IgD-negative memory B cell (primary cell): ENCODE data around the gene OS9. TPM values are rescaled to one million over a fixed set of nuclear protein-coding genes. Genes with fewer than 3 reads are reported as not detected.
A peak's percentile ranks its signal among the peaks of the same experiment; 100 is the strongest.

Experiments
- H3K27ac Mint-ChIP-seq, 3 donors: one replicate each; pipeline ENCODE4 v1.8.0; 2020 to 2022; ENCODE audit warnings: mild to moderate bottlenecking in 3 of 3, mixed read lengths in 3 of 3, moderate library complexity in 1 of 3
- H3K27me3 Mint-ChIP-seq: one replicate; pipeline ENCODE4 v1.8.0; 2021; ENCODE audit warnings: mixed read lengths
- H3K36me3 Mint-ChIP-seq: one replicate; pipeline ENCODE4 v1.8.0; 2020; ENCODE audit warnings: mild to moderate bottlenecking, mixed read lengths
- H3K4me1 Mint-ChIP-seq, 3 donors: one replicate each; pipeline ENCODE4 v1.8.0; 2020 to 2022; ENCODE audit warnings: mixed read lengths in 3 of 3, mild to moderate bottlenecking in 1 of 3
- H3K4me3 Mint-ChIP-seq, 4 donors: one replicate each; pipeline ENCODE4 v1.8.0; 2020 to 2022; ENCODE audit warnings: mild to moderate bottlenecking in 4 of 4, mixed read lengths in 4 of 4, moderate library complexity in 3 of 4
- H3K9me3 Mint-ChIP-seq, 3 donors: one replicate each; pipeline ENCODE4 v1.8.0; 2020 to 2021; ENCODE audit warnings: mixed read lengths in 3 of 3, mild to moderate bottlenecking in 1 of 3
- polyA plus RNA-seq: library from polyadenylated mRNA; unstranded; fragments of 300-500 nt; fragmentation: Illumina TruSeq; gene quantifications from one replicate; pipeline ENCODE4 v1.2.3, GENCODE V29; 2021

Gene OS9
- polyA plus RNA-seq, 1 donor from 2014 or later, result 70.4 TPM

DNA sequence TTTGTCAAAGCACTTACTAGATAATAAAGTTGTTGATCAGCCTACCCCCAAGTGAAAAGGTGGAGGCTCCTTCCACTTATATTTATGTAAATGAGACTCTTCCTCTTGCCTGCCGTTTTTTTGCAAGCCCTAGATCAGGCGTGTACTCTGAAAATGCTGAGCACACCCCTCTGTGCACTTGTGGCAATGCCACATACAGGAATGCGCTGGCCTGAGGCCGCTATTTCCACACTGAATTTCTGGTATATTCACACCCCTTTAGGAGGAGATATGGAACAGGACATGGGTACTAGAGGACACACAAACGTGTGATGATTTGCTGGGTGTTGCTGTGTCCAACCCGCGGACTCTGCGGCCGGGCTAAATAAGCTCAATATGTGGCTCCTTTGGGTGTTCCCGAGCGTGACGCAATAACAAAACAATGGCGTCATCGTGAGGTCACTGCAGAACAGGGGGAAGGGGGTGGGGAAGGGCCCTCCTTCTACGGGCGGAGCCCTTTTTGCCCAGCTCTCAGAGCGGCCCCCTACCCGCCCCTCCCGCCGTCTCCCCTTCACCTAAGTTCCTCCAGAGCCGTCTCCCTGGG lies 50.4 kb downstream of the OS9 start:
- peaks cover 2% of the 10 kb centered on the region for H3K27me3 Mint-ChIP-seq

DNA sequence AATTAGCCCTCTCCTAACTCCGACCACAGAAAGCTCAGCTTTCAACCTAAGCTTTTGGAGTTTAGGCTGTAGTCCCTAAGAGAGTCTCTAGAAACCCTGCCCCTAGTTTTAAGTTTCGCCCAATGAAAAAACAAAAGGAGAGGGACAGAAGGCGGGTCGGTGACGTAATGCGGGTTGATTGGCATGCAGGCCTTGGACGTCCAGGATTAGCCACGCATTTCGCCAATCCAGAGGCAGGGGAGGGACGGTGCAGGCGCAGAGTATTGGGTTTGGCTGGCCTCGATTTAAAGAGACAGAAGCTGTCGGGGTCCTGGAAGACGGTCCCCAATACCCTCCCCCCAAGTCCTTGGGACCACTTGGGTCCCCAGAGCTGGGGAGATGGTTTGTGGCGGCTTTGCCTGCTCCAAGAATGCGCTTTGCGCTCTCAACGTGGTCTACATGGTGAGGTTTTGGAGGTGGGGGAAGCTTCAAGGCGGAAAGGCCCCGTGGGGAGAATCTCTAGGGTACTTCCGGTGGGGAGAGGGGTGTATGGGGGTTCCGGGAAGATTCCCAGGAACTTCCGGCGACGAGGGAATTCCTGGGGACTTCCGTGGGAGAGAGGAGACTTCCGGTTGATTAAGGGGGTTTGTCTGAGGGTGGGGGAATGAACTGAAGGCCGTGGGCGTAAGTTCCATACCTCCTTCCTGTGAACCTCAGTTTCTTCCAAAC lies 51.0 kb downstream of the OS9 start, which contains the start of gene TSPAN31:
Gene TSPAN31, plus strand, starts transcription at position 263 of the 708 bp plus-strand sequence. Its CDS starts 116 bp downstream, at position 379.
- Mint-ChIP-seq H3K4me1 (peaks cover 21 to 37% (median 34%) of the 10 kb centered on the region in 3 donors), H3K9me3 (no peaks in the 10 kb centered on the region), H3K4me3 (peak within 1 kb of the TSS; percentile 78 to 97 (median 95)), H3K36me3 (no peaks in the 10 kb centered on the region), H3K27ac (peak within 1 kb of the TSS; percentile 62 to 97 (median 97)), H3K27me3 (peaks cover 2% of the 10 kb centered on the region)

More for the DNA sequence above, 50.4 kb downstream of the OS9 start:
- H3K27ac Mint-ChIP-seq, result peak overlapping the region; percentile 62 to 97 (median 97)
- H3K9me3 Mint-ChIP-seq, result no peaks in the 10 kb centered on the region
- H3K4me1 Mint-ChIP-seq, result peaks cover 21 to 39% (median 39%) of the 10 kb centered on the region in 3 donors
- no peaks in the 10 kb centered on the region for H3K36me3 Mint-ChIP-seq
- H3K4me3 Mint-ChIP-seq, result peak overlapping the region; percentile 78 to 97 (median 95)

DNA sequence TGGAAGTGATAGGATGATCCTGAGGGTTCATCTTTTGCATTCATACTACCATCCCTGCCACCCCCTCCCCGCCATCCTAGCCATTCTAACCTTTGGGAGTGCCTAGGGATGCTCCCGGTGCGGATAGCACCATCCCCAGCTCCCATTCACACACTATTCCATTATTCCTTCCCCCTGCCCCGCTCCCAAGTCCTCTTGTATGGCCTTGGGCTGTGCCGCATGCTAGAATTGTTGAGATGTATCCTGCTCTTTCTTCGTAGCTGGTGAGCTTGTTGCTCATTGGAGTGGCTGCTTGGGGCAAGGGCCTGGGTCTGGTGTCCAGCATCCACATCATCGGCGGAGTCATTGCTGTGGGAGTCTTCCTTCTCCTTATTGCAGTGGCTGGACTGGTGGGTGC lies 51.6 kb downstream of the OS9 start:
- Mint-ChIP-seq H3K4me3 (peak overlapping the region; percentile 78 to 97 (median 95)), H3K27ac (peak overlapping the region; percentile 62 to 97 (median 97)), H3K27me3 (peaks cover 2% of the 10 kb centered on the region), H3K36me3 (no peaks in the 10 kb centered on the region), H3K9me3 (no peaks in the 10 kb centered on the region), H3K4me1 (peaks cover 21 to 36% (median 35%) of the 10 kb centered on the region in 3 donors)

DNA sequence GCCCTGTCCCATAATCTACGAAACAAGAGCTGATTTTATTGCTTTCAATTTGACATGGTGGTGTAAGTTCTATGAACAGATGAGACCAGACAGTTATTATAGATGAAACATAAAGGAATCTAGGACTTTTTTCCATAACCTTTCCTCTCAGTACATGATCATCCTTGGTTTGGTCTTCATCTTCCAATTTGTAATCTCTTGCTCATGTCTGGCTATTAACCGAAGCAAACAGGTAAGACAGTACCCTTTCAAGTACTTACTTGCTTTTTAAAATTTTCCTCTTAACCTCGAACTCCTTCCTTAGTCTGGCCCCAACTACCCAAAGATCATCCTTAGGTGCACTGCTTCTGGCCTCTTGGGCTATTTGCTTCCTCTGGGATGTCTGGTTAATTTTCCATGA lies 52.1 kb downstream of the OS9 start:
- H3K27ac Mint-ChIP-seq, result peak overlapping the region; percentile 62 to 97 (median 88)
- peaks cover under 1% of the 10 kb centered on the region for H3K27me3 Mint-ChIP-seq
- no peaks in the 10 kb centered on the region for H3K36me3 Mint-ChIP-seq
- peaks cover 16 to 35% (median 33%) of the 10 kb centered on the region in 3 donors for H3K4me1 Mint-ChIP-seq
- peak overlapping the region; percentile 78 to 97 (median 95) for H3K4me3 Mint-ChIP-seq
- H3K9me3 Mint-ChIP-seq, result no peaks in the 10 kb centered on the region

DNA sequence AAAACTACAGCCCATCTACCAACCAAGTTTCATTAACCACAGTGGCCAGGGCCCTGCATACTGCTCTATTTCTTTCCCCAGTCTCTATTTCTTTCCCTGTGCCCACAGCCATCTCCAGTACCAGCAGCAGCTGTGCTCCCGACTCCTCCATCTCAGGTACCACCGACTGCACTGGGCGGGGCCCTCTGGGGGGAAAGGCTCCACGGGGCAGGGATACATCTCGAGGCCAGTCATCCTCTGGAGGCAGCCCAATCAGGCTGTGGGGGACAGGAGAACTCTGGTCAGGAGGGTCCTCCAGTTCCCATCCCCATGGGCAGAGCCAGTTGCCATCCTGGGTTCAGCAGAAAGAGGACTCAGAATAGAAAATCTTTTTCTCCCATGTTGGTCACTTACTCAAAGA lies 55.1 kb downstream of the OS9 start:
- Mint-ChIP-seq H3K36me3 (no peaks in the 10 kb centered on the region), H3K9me3 (no peaks in the 10 kb centered on the region), H3K27me3 (no peaks in the 10 kb centered on the region), H3K4me1 (peaks cover 25 to 47% (median 42%) of the 10 kb centered on the region in 3 donors), H3K4me3 (peak overlapping the region in 1 of 4 donors; percentile 5), H3K27ac (no peak overlapping the region)

DNA sequence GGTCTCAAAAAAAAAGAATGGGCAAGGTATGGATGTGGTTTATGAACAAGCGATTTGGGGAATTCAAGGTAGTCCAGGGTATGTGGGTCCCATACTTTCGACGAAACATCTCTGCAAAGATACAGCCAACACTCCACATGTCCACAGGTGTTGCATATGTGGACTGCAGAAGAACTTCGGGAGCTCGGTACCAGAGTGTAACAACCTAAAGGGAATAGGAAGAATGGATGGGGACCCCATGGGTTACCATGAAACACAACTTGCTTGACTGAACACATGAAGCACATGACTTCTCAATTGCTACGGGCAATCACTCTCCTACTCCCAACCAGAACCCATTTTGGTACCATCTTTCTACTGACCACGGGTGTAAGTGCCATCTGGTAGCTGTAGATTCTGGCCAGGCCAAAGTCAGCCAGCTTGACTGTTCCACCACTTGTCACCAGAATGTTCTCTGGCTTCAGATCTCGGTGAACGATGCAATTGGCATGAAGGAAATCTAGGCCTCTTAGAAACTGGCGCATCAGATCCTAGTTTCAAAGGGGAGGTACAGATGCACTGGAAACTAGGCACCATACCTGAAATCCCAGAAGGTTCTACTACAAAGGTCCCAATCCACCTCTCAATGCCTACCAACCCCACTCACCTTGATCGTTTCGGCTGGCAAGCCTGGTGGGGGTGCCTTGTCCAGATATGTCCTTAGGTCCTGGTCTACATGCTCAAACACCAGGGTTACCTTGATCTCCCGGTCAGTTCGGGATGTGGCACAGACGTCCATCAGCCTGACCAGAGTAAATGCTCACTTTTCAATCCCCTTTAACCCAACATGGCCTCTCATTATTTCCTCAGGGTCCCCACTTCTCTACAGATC lies 56.9 kb downstream of the OS9 start:
- no peaks in the 10 kb centered on the region for H3K36me3 Mint-ChIP-seq
- H3K9me3 Mint-ChIP-seq, result no peaks in the 10 kb centered on the region
- H3K4me3 Mint-ChIP-seq, result peak overlapping the region; percentile 77 to 95 (median 90)
- peak overlapping the region in 2 of 3 donors; percentile 85 to 98 for H3K27ac Mint-ChIP-seq
- no peaks in the 10 kb centered on the region for H3K27me3 Mint-ChIP-seq
- peaks cover 19 to 42% (median 39%) of the 10 kb centered on the region in 3 donors for H3K4me1 Mint-ChIP-seq

DNA sequence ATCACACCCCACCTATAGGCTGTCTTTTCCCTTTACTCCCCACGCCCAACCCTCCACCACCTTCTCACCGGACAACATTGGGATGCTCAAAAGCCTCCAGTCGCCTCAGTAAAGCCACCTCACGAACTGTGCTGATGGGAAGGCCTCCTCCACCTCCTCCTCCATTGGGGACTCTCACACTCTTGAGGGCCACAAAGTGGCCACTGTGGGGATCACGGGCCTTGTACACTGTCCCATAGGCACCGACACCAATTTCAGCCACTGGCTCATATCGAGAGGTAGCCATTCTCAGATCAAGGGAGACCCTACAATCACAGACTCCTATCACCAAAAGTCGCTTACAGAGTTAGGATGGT lies 57.5 kb downstream of the OS9 start:
- H3K4me3 Mint-ChIP-seq, result peak overlapping the region; percentile 77 to 95 (median 90)
- H3K27ac Mint-ChIP-seq, result peak overlapping the region; percentile 85 to 98 (median 96)
- H3K27me3 Mint-ChIP-seq, result no peaks in the 10 kb centered on the region
- H3K36me3 Mint-ChIP-seq, result peaks cover 1% of the 10 kb centered on the region
- H3K4me1 Mint-ChIP-seq, result peaks cover 18 to 40% (median 38%) of the 10 kb centered on the region in 3 donors
- H3K9me3 Mint-ChIP-seq, result no peaks in the 10 kb centered on the region

DNA sequence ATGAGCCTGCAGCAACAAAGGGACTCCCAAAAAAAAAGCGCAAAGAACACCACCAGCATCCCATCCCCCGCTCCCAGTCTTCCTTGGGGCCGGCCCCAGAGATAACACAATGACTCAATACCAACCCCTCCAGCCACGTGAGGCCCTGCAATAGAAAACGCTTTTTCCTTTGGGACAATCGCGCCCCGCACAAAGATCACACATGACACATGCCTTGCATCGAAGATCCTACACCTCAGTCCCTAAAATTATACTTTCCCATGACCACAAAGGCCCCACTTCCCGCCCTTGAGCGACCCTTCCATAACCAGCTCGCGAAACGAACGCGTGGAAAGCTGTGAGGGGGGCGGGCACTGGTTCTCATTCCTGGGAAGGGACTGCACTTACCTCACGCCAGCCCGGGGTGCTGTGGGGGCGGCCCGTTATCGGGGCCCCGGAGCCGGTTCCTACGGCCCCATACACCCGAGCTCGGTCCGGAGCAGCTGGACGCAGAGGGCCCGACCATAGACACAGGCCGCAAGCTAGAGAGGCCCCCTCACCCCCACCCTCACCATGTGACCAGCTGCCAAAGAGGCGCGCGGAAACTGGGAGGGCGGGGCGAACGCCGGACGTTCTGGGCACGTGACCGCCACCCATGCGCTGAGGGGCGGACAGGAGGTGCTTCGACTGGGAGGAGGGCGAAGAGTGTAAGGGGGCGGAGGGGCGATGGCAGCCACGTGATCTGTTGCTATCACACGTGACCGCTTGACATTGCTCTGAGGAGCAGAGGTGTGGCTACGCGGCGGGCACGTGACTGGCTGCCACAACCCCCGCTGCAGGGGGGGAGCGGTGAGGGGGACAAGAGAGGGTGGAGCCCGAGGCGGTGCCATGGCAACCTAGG lies 58.1 kb downstream of the OS9 start, which contains the start of gene CDK4:
Gene CDK4, minus strand, starts transcription at position 523 of the 880 bp plus-strand sequence. CDS start 593 bp downstream, outside the sequence.
- Mint-ChIP-seq H3K27me3 (no peaks in the 10 kb centered on the region), H3K4me1 (peaks cover 22 to 44% (median 43%) of the 10 kb centered on the region in 3 donors), H3K9me3 (no peaks in the 10 kb centered on the region), H3K4me3 (peak within 1 kb of the TSS; percentile 77 to 95 (median 90)), H3K27ac (peak within 1 kb of the TSS; percentile 85 to 98 (median 96)), H3K36me3 (peaks cover 1% of the 10 kb centered on the region)

DNA sequence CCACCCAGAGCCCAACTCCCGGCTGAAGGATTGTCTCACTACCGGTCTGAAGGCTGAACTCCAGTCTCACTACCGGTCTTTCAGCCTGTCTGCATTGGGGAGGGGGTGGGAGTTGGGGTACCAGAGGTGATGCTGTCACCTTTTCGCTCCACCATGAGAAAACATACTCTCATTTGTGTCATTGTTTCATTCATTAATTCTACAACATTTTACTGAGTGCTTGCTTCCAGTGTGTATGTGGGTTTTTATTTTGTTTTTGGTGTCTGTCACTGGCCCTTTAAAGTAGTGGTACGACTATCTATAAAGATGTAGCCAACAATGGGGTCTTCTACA lies 58.7 kb downstream of the OS9 start:
- Mint-ChIP-seq H3K27ac (peak overlapping the region; percentile 85 to 98 (median 96)), H3K36me3 (peaks cover 3% of the 10 kb centered on the region), H3K9me3 (no peaks in the 10 kb centered on the region), H3K4me3 (peak overlapping the region; percentile 77 to 95 (median 90)), H3K27me3 (no peaks in the 10 kb centered on the region), H3K4me1 (peaks cover 22 to 45% (median 44%) of the 10 kb centered on the region in 3 donors)

DNA sequence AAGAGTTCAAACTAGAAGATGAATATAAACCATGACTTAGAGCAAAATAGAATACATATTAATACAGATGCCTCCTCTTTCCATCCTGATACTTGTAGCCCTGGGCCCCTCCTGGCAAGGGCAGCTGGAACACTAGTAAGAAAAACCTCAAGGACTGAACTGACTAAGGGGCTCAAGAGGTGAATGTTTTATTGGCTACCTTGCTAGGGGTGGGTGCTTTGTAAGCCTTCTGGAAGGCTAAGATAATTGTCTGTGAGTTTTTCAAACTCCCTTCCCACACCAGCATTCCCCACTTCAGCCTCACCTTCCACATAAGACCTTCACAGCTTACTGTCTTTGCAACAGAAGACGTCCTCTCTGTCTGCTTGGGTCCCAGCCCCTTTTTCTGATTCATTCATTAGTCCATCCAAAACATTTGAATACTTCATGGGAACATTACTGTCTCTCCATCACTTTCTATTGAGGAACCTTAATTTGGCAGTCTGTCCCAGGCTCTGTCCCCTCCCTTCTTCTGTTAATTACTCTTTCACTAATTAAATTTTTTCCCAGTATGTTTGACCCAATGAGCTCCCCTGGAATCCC lies 59.9 kb downstream of the OS9 start:
- H3K4me1 Mint-ChIP-seq, result peaks cover 22 to 47% (median 45%) of the 10 kb centered on the region in 3 donors
- H3K27ac Mint-ChIP-seq, result peak overlapping the region; percentile 65 to 98 (median 85)
- no peaks in the 10 kb centered on the region for H3K9me3 Mint-ChIP-seq
- H3K4me3 Mint-ChIP-seq, result peak overlapping the region; percentile 77 to 97 (median 93)
- H3K27me3 Mint-ChIP-seq, result no peaks in the 10 kb centered on the region
- H3K36me3 Mint-ChIP-seq, result peaks cover 3% of the 10 kb centered on the region

DNA sequence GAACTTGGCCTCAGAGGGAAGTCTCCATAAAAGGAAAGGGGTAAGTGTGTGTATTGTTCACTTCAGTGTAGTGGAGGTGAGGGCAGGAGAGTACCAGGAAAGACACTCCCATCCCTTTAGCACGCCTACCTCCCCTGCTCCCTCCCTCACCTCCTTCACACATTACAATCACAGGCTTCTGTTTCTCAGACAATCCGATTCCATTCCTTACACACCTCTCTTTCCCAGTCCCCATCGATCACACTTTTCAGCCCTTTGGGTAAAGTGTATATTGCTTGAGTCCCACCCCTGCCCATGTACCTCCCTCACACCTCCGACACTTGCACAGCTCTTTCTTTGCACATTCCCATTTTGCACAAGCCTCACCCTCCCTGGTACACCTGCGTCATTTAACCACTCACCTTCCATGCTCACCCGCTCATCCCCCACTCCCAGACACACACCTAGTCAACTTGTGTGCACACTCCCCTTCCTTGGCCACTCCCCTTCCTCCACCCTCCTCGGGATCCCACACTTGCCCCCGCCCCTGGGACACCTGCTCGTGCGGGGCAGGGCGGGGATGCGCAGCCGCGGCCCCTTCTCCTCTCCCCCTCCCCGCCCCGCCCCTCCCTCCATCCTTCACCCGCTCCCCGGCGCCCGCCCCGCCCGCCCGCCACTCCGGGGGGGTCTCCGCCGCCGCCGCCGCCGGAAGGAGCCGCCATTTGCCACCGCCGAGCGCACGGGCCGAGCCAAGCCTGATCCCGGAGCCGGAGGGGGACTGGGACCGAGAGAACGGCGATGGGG lies 60.7 kb downstream of the OS9 start, which contains the start of gene MARCHF9:
Gene MARCHF9, plus strand, starts transcription at position 693 of the 783 bp plus-strand sequence. CDS start 426 bp downstream, outside the sequence.
- no peaks in the 10 kb centered on the region for H3K27me3 Mint-ChIP-seq
- H3K4me3 Mint-ChIP-seq, result peak within 1 kb of the TSS; percentile 91 to 98 (median 94)
- peaks cover 27 to 50% (median 50%) of the 10 kb centered on the region in 3 donors for H3K4me1 Mint-ChIP-seq
- H3K36me3 Mint-ChIP-seq, result peaks cover 7% of the 10 kb centered on the region
- no peaks in the 10 kb centered on the region for H3K9me3 Mint-ChIP-seq
- peak within 1 kb of the TSS; percentile 92 to 98 (median 93) for H3K27ac Mint-ChIP-seq

DNA sequence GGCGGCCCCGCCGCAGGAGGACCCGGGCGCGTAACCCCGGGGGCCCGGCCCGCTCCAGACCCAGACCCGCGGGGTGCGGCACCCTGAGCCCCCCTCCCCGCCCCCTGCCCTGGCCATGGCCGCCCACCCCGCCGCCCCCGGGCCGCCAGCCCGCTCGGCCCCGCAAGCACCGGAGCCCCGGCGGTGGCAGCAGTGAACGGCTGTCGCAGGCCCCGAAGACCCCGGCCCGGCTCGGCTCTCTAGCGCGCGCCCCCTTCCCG lies 61.2 kb downstream of the OS9 start:
- H3K27me3 Mint-ChIP-seq, result no peaks in the 10 kb centered on the region
- peak overlapping the region in 2 of 4 donors; percentile 35 to 50 for H3K4me3 Mint-ChIP-seq
- H3K4me1 Mint-ChIP-seq, result peaks cover 28 to 55% (median 52%) of the 10 kb centered on the region in 3 donors
- no peaks in the 10 kb centered on the region for H3K9me3 Mint-ChIP-seq
- no peak overlapping the region for H3K27ac Mint-ChIP-seq
- peaks cover 9% of the 10 kb centered on the region for H3K36me3 Mint-ChIP-seq
